Heart left ventricle (tissue), 16 donors: Measurements from ENCODE around the gene ZNF423. TPM values are rescaled to one million over a fixed set of nuclear protein-coding genes. Genes with fewer than 3 reads are reported as not detected.
A peak's percentile ranks its signal among the peaks of the same experiment; 100 is the strongest.

Experiments used
- ATAC-seq, 4 donors: fragments of 200-7000 bp; cut with Tn5 transposase; one replicate each; pipeline ENCODE4 v1.9.1; 2020 to 2022; ENCODE audit warnings: moderate library complexity in 4 of 4, mild to moderate bottlenecking in 3 of 4, moderate number of reproducible peaks in 1 of 4
- DNase-seq, 5 donors: peaks; one replicate each; pipeline ENCODE4 v3.0.0-alpha.2; 2020
- H3K27ac ChIP-seq, 12 donors: fragments of 200-600 bp; sonication (generic) in 4 of 12; one replicate each; pipeline versions ENCODE4 v1.5.0 to v1.8.0; 2016 to 2022; ENCODE audit warnings: mild to moderate bottlenecking in 2 of 12
- H3K27me3 ChIP-seq, 9 donors: fragments of 200-600 bp; sonication (generic) in 2 of 9; one replicate each; pipeline versions ENCODE4 v1.5.1 to v1.8.0; 2016 to 2022; ENCODE audit warnings: mild to moderate bottlenecking in 3 of 9
- H3K36me3 ChIP-seq, 9 donors: fragments of 200-600 bp; sonication (generic) in 2 of 9; one replicate each; pipeline versions ENCODE4 v1.5.0 to v1.8.0; 2018 to 2022; ENCODE audit warnings: mild to moderate bottlenecking in 2 of 9
- H3K4me1 ChIP-seq, 12 donors: fragments of 200-600 bp; sonication (generic) in 4 of 12; one replicate each; pipeline versions ENCODE4 v1.5.0 to v1.8.0; 2016 to 2022; ENCODE audit warnings: mild to moderate bottlenecking in 3 of 12
- H3K4me3 ChIP-seq, 12 donors: fragments of 200-600 bp; sonication (generic) in 4 of 12; one replicate each; pipeline versions ENCODE4 v1.5.0 to v1.8.0; 2017 to 2022; ENCODE audit warnings: mild to moderate bottlenecking in 9 of 12, moderate library complexity in 4 of 12
- H3K9me3 ChIP-seq, 12 donors: fragments of 200-600 bp; sonication (generic) in 4 of 12; one replicate each; pipeline versions ENCODE4 v1.5.0 to v1.8.0; 2016 to 2022; ENCODE audit warnings: mild to moderate bottlenecking in 1 of 12
- POLR2A ChIP-seq, 2 donors: fragments of 450-650 bp; IDR thresholded peaks; one replicate each; pipeline ENCODE4 v1.6.1; 2017; ENCODE audit warnings: antibody characterized with exemption in 2 of 2, mild to moderate bottlenecking in 2 of 2, moderate library complexity in 2 of 2
- WGBS, 4 donors: extraction: QIAGEN DNeasy Blood & Tissue Kit in 2 of 4; methylation state at CpG; one replicate each; pipeline versions ENCODE4 v1.1.5 to v1.1.7; 2013 to 2018; 5-methylcytosine and 5-hydroxymethylcytosine counted together
- intact Hi-C, 10 donors: fragments of 100-400 bp; cut with DNase I; formaldehyde crosslinking; loops; one replicate each; pipeline versions ENCODE4 v1.11.1 to v1.14.2; 2022
- polyA plus RNA-seq, 2 donors: library from polyadenylated mRNA; stranded (reverse); fragments of 200-250 nt; gene quantifications; one replicate each; pipeline ENCODE4 v1.2.3, GENCODE V29; 2013
- total RNA-seq, 9 donors: library from RNA; depleted of rRNA in 2 of 9; stranded (reverse); fragments of >200 nt in 2 of 9; fragmentation: NEBNext Ultra II Directional in 3 of 9; extraction: Animal tissue kit (Norgen Biotek cat#: 25700) in 3 of 9; gene quantifications; one replicate each; pipeline versions ENCODE4 v1.1.0 to v1.2.4, GENCODE V29; 2016 to 2023
- TF ChIP-seq, protein P1 (sequence below), 12 donors: fragments of 200-600 bp; sonication (generic) in 4 of 12; IDR thresholded peaks; one replicate each; pipeline versions ENCODE4 v1.5.0 to v1.8.0; 2018 to 2022; ENCODE audit warnings: antibody characterized with exemption in 12 of 12, mild to moderate bottlenecking in 5 of 12
- donor health status: ischemic (EF 13 %, LVEDD 7.1; RV severe dilation, severe dysfunction).
- donor health status: healthy with polysubstance abuse.
- donor health status: DM: no; HTN: yes; CAD: no.
- donor health status: DM: no; HTN: no; CAD: no.
- donor health status: ischemic (EF 25% LVEDD 6.9; RV normal size, moderate dysfunction).
- donor health status: ischemic (EF 25% LVEDD 5.7; RV mildly dilated, moderate dysfunction).
- donor health status: healthy.
- donor health status: DM: yes; HTN: yes; CAD: no.
- donor health status: ischemic (EF 35%, LVEDD 5.7; RV mildly dilated, moderate dysfunction).
- donor health status: nonischemic (EF 11% LVEDD 7.7; RV severe dilation, severe dysfunction).
- donor health status: DM: yes; HTN: yes; CAD: no.
- donor health status: PGD.
- donor health status: ischemic (EF 29% LVEDD 5.4; RV normal size, mild dysfunction).
- donor health status: nonischemic (EF 23%, LVEDD 6.1; RV moderate dilation, normal function).

The ZNF423 gene
- total and polyA plus RNA-seq, 11 donors, result 1.8 to 10.4 (median 5.7) TPM

GRCh38 chr16:49453983-49454382 is 401.9 kb downstream of the ZNF423 start:
- peaks cover 0 to 19% (median 4%) of the 10 kb centered on the region in 12 donors for H3K4me1 ChIP-seq
- DNase-seq, result no peak
- 90 to 100% (median 94%) methylated on average over 5 of the region's 5 CpGs for WGBS, 4 donors

DNA sequence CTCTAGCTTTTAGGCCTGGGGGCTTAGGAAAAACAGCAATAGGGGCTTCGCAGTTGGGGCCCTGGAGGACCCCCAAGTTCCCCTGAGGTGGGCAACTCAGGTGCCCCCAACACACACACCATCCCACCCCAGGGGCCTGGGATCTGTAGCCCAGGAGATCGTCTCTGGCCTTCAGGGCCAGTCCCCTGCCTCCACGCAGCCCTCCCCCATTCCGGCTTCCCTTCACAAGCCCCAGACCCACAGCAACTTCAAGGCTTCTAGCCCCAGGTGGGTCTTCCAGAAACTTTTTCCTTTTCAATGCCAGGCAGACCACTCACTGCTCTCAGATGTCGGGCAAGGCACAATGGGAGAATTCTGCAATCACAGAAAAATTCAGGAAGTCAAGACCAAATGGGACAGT is 402.9 kb downstream of the ZNF423 start:
- 85 to 96% (median 90%) methylated on average over 5 of the region's 5 CpGs for WGBS, 4 donors
- intact Hi-C loops, result no loop called here
- peaks cover 0 to 15% (median 0%) of the 10 kb centered on the region in 9 donors for H3K27me3 ChIP-seq
- peak overlapping the region in 1 of 12 donors; percentile 8 for H3K4me3 ChIP-seq
- no peaks in the 10 kb centered on the region for H3K9me3 ChIP-seq
- TF ChIP-seq, protein P1, sequence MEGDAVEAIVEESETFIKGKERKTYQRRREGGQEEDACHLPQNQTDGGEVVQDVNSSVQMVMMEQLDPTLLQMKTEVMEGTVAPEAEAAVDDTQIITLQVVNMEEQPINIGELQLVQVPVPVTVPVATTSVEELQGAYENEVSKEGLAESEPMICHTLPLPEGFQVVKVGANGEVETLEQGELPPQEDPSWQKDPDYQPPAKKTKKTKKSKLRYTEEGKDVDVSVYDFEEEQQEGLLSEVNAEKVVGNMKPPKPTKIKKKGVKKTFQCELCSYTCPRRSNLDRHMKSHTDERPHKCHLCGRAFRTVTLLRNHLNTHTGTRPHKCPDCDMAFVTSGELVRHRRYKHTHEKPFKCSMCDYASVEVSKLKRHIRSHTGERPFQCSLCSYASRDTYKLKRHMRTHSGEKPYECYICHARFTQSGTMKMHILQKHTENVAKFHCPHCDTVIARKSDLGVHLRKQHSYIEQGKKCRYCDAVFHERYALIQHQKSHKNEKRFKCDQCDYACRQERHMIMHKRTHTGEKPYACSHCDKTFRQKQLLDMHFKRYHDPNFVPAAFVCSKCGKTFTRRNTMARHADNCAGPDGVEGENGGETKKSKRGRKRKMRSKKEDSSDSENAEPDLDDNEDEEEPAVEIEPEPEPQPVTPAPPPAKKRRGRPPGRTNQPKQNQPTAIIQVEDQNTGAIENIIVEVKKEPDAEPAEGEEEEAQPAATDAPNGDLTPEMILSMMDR (IDR thresholded peaks at IDR 0.05), result no peak
- TF ChIP-seq POLR2A (IDR thresholded peaks at IDR 0.05), result no peak
- DNase-seq (no peak), ATAC-seq (no peak)
- H3K36me3 ChIP-seq, result no peaks in the 10 kb centered on the region
- peaks cover 0 to 19% (median 4%) of the 10 kb centered on the region in 12 donors for H3K4me1 ChIP-seq
- H3K27ac ChIP-seq, result peak overlapping the region in 9 of 12 donors; percentile 11 to 87 (median 73)

More at GRCh38 chr16:49453983-49454382, 401.9 kb downstream of the ZNF423 start:
- H3K27me3 ChIP-seq, result peaks cover 0 to 15% (median 0%) of the 10 kb centered on the region in 9 donors
- intact Hi-C loops, result no loop called here
- H3K4me3 ChIP-seq, result no peak overlapping the region
- no peaks in the 10 kb centered on the region for H3K9me3 ChIP-seq
- no peak overlapping the region for H3K27ac ChIP-seq
- no peak for ATAC-seq
- no peaks in the 10 kb centered on the region for H3K36me3 ChIP-seq
- no peak for TF ChIP-seq POLR2A (IDR thresholded peaks at IDR 0.05)
- TF ChIP-seq, protein P1 (IDR thresholded peaks at IDR 0.05), result no peak

DNA sequence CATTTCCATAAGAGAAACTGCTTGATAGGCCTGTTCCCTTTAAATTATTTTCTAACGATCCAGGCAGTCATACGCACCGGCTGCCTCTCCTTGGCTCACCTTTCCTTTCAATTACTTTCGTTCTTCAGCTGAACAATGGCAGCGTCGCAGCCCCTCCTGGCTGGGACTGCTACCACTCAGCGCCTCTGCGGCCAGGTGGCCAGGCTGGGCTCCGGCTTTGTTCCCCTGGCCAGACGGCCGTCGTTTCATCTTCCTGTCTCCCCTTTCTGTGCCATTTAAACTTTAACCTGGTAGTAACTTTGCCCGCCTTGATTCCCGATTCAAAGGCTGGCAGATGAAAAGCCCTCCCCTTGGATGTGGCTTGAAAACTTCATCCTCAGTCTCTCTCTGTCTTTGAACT is 403.3 kb downstream of the ZNF423 start:
- 39 to 45% (median 42%) methylated on average over 14 of the region's 14 CpGs for WGBS, 4 donors
- Histone ChIP-seq H3K27ac (peak overlapping the region in 11 of 12 donors; percentile 4 to 87 (median 69)), H3K4me3 (peak overlapping the region in 8 of 12 donors; percentile 8 to 33 (median 26)), H3K9me3 (no peaks in the 10 kb centered on the region), H3K36me3 (no peaks in the 10 kb centered on the region), H3K4me1 (peaks cover 0 to 19% (median 4%) of the 10 kb centered on the region in 12 donors), H3K27me3 (peaks cover 0 to 15% (median 0%) of the 10 kb centered on the region in 9 donors)
- no peak for DNase-seq
- intact Hi-C loops, result no loop called here
- ATAC-seq, result peak in 1 of 4 donors; percentile 83
- TF ChIP-seq, protein P1 (IDR thresholded peaks at IDR 0.05), result peak in 1 of 12 donors; percentile 17
- no peak for TF ChIP-seq POLR2A (IDR thresholded peaks at IDR 0.05)

GRCh38 chr16:49452108-49452507 is 403.8 kb downstream of the ZNF423 start:
- peak overlapping the region in 9 of 12 donors; percentile 8 to 33 (median 26) for H3K4me3 ChIP-seq
- ATAC-seq (peak in 1 of 4 donors; percentile 82), DNase-seq (no peak)
- no peaks in the 10 kb centered on the region for H3K9me3 ChIP-seq
- intact Hi-C loops, result no loop called here
- H3K27ac ChIP-seq, result peak overlapping the region in 11 of 12 donors; percentile 4 to 87 (median 69)
- H3K27me3 ChIP-seq, result peaks cover 0 to 15% (median 0%) of the 10 kb centered on the region in 9 donors
- TF ChIP-seq POLR2A (IDR thresholded peaks at IDR 0.05), result no peak
- TF ChIP-seq, protein P1 (IDR thresholded peaks at IDR 0.05), result no peak
- WGBS, 4 donors, result 37 to 46% (median 39%) methylated on average over 4 of the region's 4 CpGs
- no peaks in the 10 kb centered on the region for H3K36me3 ChIP-seq
- H3K4me1 ChIP-seq, result peaks cover 0 to 19% (median 4%) of the 10 kb centered on the region in 12 donors
